Stimulated activated CD4-positive, alpha-beta T cell treated with anti-CD3 and anti-CD28 coated beads, TNF-alpha, amount 100 ng/mL, for 24 hours (primary cell): ENCODE measurements around the gene FAM168B.

ENCODE experiments used
- DNase-seq, 3 experiments: peaks; one replicate each; pipeline ENCODE4 v3.0.0-alpha.2; 2020; ENCODE audit warnings: low read depth in 3 of 3

FAM168B gene

GRCh38 chr2:131022731-131023130 is 70.5 kb downstream of the FAM168B start:
- no peak for DNase-seq

DNA sequence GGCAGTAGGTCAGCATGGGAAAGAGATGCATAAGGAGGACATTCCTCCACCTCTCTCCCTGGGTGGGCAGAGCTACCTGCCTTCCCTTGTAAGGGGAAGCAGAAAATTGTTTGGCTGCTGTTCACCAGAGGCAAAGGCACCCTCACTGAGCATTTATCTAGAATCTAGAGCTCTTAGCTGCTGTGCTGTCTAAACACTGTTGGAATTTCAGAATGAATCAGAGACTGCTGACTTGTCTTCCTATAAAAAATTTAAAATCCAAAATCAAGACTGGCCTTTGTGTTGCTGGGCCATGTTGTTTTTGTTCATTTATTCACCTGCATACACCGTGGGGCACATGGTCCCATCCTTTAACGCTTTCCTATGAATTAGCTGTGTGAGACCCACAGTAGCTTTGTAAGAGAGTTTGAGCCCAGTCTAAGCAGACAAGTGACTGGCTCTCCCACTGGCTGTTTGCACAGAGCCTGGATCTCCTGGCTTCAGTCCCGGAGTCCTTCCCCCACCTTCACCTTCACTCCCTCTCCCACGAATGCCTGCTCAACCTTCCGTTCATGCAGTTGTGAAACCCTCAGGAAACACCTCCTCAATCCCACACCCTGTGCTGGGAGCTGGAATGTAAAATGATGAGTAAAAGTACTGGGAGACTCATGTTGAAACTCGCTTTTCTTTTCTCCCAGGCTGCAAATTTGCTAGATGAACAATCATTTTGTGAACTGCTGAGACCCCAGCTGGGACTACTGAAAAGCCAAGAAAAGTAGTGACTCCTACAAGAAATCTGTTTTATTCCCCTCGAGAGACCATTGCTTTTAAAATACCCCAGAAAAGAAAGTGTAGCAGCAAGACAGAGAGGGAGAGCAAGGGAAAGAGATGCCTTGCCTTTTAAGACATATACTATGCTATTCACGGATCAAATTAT is 76.2 kb downstream of the FAM168B start:
- no peak for DNase-seq

DNA sequence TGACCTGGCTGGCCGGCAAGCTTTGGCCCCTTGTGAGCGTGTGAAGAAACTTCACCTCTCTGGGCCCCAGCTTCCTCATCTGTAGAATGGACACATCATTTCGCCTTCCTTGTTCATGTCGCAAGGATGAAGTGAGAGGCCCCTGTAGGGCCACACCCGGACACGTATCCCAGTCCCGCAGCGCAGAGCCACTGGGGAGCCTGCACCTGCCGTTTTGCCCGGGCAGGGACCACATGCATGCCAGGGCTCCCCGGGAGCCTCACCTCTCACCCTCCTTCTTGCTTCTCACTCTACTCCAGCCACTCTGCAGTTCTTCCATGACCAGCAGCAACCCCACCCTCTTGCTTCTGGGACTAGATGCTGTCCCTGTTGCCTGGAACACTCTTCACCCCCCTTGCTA is 77.5 kb downstream of the FAM168B start:
- DNase-seq = no peak

- no peak for DNase-seq
Observed at GRCh38 chr2:131014141-131014540, 79.1 kb downstream of the FAM168B start.

GRCh38 chr2:131011486-131011885 is 81.8 kb downstream of the FAM168B start:
- no peak for DNase-seq

DNA sequence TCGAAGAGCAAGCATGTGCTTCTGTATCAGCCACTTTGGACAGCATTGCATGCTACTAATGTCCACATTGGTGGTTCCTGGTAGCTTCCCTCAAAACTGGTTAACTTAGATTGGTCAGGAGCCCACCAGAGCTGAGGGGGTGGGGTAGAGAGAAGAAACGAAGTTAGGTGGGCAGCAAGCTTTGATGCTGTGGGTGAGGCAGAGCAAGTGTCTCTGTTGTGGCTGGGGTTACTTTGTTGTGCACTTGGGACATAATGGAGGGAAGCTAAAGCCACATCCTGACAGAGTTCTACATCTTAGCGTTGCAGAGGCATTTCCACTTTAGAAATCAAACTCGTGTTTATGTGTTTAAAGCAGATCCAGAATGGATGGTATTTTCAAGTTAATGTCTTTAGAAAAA is 82.7 kb downstream of the FAM168B start:
- no peak for DNase-seq

- no peak for DNase-seq
Observed at GRCh38 chr2:131009713-131010475, 83.4 kb downstream of the FAM168B start.

DNA sequence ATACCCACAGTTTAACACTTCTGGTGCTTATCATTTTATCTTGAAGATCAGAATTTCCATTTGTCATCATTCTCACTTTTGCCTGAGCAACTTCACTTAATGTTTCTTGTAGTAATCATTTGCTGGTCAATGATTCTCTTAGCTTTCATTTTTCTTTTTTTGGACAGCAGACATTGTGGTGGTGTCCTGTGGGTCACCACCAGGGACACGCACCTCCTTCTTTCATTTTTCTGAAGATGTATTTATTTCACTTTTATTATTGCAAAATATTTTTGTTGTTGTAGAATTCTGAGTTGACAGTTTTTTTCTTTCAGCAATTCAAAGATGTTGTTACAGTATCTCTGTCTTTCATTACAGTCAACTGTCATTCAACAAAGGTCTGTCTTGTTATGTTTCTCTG is 84.3 kb downstream of the FAM168B start:
- no peak for DNase-seq

GRCh38 chr2:131006561-131006960 is 86.7 kb downstream of the FAM168B start:
- DNase-seq = no peak

- no peak for DNase-seq
Observed at GRCh38 chr2:131005216-131005935, 87.9 kb downstream of the FAM168B start.

GRCh38 chr2:131004446-131005209 is 88.6 kb downstream of the FAM168B start:
- no peak for DNase-seq

DNA sequence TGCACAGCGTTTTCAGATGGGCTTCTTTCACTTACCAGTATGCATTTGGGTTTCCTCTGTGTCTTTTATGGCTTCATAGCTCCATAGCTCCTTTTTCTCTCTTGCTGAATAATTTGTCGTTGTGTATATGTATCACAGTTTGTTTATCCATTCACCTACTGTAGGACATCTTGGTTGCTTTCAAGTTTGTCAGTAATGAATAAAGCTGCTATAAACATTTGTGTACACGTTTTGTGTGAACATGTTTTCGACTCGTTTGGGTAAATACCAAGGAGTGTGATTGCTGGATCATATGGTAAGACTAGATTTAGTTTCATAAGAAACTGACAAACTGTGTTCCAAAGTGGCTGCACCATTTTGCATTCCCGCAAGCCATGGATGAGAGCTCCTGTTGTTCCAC is 94.7 kb downstream of the FAM168B start:
- DNase-seq = no peak
